Trophoblast cell (in vitro differentiated cells and primary cell): ENCODE data around the gene SGCB.

ENCODE experiments used
- DNase-seq, 2 donors: peaks; one replicate each; pipeline ENCODE4 v3.0.0-alpha.2; 2016
- H2AFZ ChIP-seq: 2 replicates; pipeline ENCODE4 v1.6.1; 2013; ENCODE audit warnings: low read length, moderate library complexity, mild to moderate bottlenecking; ENCODE audit not compliant: insufficient read depth, poor library complexity
- H2AK5ac ChIP-seq: 2 replicates; pipeline ENCODE4 v1.6.1; 2013; ENCODE audit warnings: mild to moderate bottlenecking, low read length
- H2BK120ac ChIP-seq: 2 replicates; pipeline ENCODE4 v1.6.1; 2013; ENCODE audit warnings: low read length, mild to moderate bottlenecking, moderate library complexity; ENCODE audit not compliant: insufficient read depth, poor library complexity
- H2BK12ac ChIP-seq: 2 replicates; pipeline ENCODE4 v1.6.1; 2013; ENCODE audit warnings: mild to moderate bottlenecking, low read length, moderate library complexity
- H2BK5ac ChIP-seq: 2 replicates; pipeline ENCODE4 v1.6.1; 2013; ENCODE audit warnings: low read length, low read depth, moderate library complexity, mild to moderate bottlenecking; ENCODE audit not compliant: poor library complexity
- H3K14ac ChIP-seq: 2 replicates; pipeline ENCODE4 v1.6.1; 2013; ENCODE audit warnings: mild to moderate bottlenecking, low read length
- H3K18ac ChIP-seq: 2 replicates; pipeline ENCODE4 v1.6.1; 2013; ENCODE audit warnings: mild to moderate bottlenecking, low read length
- H3K23ac ChIP-seq: 2 replicates; pipeline ENCODE4 v1.6.1; 2013; ENCODE audit warnings: low read length
- H3K27ac ChIP-seq: 2 replicates; pipeline ENCODE4 v1.5.1; 2013; ENCODE audit warnings: low read depth, mild to moderate bottlenecking, inconsistent platforms, low read length, moderate library complexity
- H3K27me3 ChIP-seq: 2 replicates; pipeline ENCODE4 v1.6.1; 2013; ENCODE audit warnings: inconsistent platforms, mild to moderate bottlenecking, low read length, moderate library complexity; ENCODE audit not compliant: insufficient read depth
- H3K36me3 ChIP-seq, 2 experiments: 1 replicate in 1 of 2; 2 replicates in 1 of 2; pipeline ENCODE4 v1.6.1; 2013; ENCODE audit warnings: low read length in 2 of 2, mild to moderate bottlenecking in 2 of 2, moderate library complexity in 1 of 2; ENCODE audit not compliant: insufficient read depth in 2 of 2, control insufficient read depth in 1 of 2
- H3K4ac ChIP-seq: 2 replicates; pipeline ENCODE4 v1.6.1; 2013; ENCODE audit warnings: low read depth, mild to moderate bottlenecking, low read length, moderate library complexity
- H3K4me1 ChIP-seq, 2 experiments: 1 replicate in 1 of 2; 2 replicates in 1 of 2; pipeline ENCODE4 v1.6.1; 2013; ENCODE audit warnings: low read length in 2 of 2, mild to moderate bottlenecking in 2 of 2, moderate library complexity in 1 of 2; ENCODE audit not compliant: insufficient read depth in 2 of 2, control insufficient read depth in 1 of 2
- H3K4me2 ChIP-seq: 2 replicates; pipeline ENCODE4 v1.6.1; 2013; ENCODE audit warnings: inconsistent platforms, mild to moderate bottlenecking, low read length, moderate library complexity
- H3K4me3 ChIP-seq: 2 replicates; pipeline ENCODE4 v1.5.1; 2013; ENCODE audit warnings: mild to moderate bottlenecking, low read depth, low read length, inconsistent platforms
- H3K79me1 ChIP-seq: one replicate; pipeline ENCODE4 v1.6.1; 2013; ENCODE audit warnings: low read length
- H3K79me2 ChIP-seq: 2 replicates; pipeline ENCODE4 v1.6.1; 2013; ENCODE audit warnings: low read length, mild to moderate bottlenecking; ENCODE audit not compliant: control insufficient read depth, insufficient read depth, poor library complexity
- H3K9ac ChIP-seq: 2 replicates; pipeline ENCODE4 v1.6.1; 2013; ENCODE audit warnings: mild to moderate bottlenecking, low read length
- H3K9me3 ChIP-seq: 2 replicates; pipeline ENCODE4 v1.6.1; 2013; ENCODE audit warnings: low read depth, mild to moderate bottlenecking, control low read depth, inconsistent platforms, low read length; ENCODE audit not compliant: insufficient read depth
- H4K12ac ChIP-seq: 2 replicates; pipeline ENCODE4 v1.6.1; 2013; ENCODE audit warnings: low read depth, mild to moderate bottlenecking, low read length, moderate library complexity
- H4K8ac ChIP-seq: 2 replicates; pipeline ENCODE4 v1.6.1; 2013; ENCODE audit warnings: low read depth, mild to moderate bottlenecking, low read length, moderate library complexity
- H4K91ac ChIP-seq: one replicate; pipeline ENCODE4 v1.6.1; 2013; ENCODE audit warnings: low read depth, mild to moderate bottlenecking, low read length, moderate library complexity
- WGBS: extraction: QIAGEN DNeasy Blood & Tissue Kit; methylation state at CpG from one replicate; pipeline ENCODE4 v1.1.7; 2013; ENCODE audit warnings: missing lambda C conversion rate; ENCODE audit not compliant: insufficient read length, insufficient coverage; ENCODE audit errors: extremely low coverage; 5-methylcytosine and 5-hydroxymethylcytosine counted together

The SGCB gene

DNA sequence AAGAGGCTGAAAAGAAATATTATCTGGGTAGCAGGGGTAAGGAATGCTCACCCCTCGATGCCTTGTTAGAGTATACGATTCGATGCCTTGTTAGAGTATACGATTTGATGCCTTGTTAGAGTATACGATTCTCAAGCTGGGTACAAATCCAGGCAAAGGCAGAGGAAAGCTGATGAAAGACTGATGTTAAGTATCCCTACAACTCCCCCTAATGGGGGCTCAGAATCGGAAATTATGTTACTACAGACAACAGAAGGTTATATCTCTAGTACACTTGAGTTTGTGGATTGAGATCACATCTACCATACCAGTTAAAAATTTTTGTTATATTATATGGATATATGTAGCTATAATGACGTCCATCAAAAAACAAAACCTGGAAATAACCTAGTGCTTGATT lies 22.7 kb downstream of the SGCB start:
- no peak overlapping the region for H3K23ac ChIP-seq
- no peaks in the 10 kb centered on the region for H3K79me2 ChIP-seq
- H2AFZ ChIP-seq: no peak overlapping the region
- no peak overlapping the region for H2BK12ac ChIP-seq
- DNase-seq: no peak
- no peak overlapping the region for H3K14ac ChIP-seq
- H3K27me3 ChIP-seq: no peaks in the 10 kb centered on the region
- no peaks in the 10 kb centered on the region for H3K9me3 ChIP-seq
- no peak overlapping the region for H3K9ac ChIP-seq
- no peak overlapping the region for H3K4ac ChIP-seq
- no peaks in the 10 kb centered on the region for H3K79me1 ChIP-seq
- no peak overlapping the region for H3K4me3 ChIP-seq
- no peak overlapping the region for H3K18ac ChIP-seq
- no peak overlapping the region for H3K27ac ChIP-seq
- H4K8ac ChIP-seq: no peak overlapping the region
- no peak overlapping the region for H4K91ac ChIP-seq
- no peak overlapping the region for H4K12ac ChIP-seq
- no peak overlapping the region for H2AK5ac ChIP-seq
- WGBS: no CpG with 5 or more reads among the region's 7 CpGs
- H3K4me2 ChIP-seq: no peak overlapping the region
- no peaks in the 10 kb centered on the region for H3K4me1 ChIP-seq
- H3K36me3 ChIP-seq: no peaks in the 10 kb centered on the region
- H2BK120ac ChIP-seq: no peak overlapping the region
- no peak overlapping the region for H2BK5ac ChIP-seq

DNA sequence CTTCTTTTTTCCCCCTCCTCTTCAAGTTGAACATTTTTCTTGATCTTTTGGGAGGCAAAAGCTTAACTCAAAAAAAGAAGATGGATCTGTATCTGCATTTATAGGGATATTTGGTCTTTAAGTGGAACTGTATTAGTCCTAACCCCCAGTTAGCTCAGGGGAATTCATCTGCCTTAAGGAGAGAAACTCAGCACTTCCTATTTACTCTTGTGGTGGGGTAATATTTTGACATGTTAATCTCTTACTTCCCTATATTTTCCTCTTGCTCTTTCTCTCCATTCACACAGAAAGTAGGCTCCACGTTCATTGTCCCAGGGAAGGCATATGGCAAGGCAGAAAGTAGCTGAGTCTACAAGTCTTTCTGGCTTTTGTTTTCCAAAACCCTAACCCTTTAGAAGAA lies 23.2 kb downstream of the SGCB start:
- Histone ChIP-seq H2BK12ac (no peak overlapping the region), H3K79me1 (no peaks in the 10 kb centered on the region)
- WGBS: no CpG with 5 or more reads among the region's 1 CpG

DNA sequence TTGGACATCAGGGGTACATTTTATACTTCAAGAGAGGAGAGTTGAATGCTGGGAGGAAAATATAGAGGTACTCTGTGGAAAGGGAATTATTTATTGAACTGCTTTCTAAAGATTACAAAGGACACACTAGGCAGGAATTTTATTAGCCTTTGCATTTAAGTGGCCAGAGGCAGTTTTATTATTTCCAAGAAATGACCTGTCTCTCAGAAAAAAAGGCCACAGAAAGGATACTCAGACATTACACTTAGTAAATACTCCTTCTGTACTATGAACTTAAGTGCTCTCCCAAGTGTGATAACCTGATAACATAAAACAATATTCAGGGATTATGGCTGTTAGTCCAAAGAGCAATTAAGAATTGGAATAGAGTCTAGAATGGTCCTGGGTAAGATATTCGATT lies 25.4 kb downstream of the SGCB start:
- Histone ChIP-seq H2AFZ (no peak overlapping the region), H2AK5ac (no peak overlapping the region), H4K8ac (no peak overlapping the region), H3K23ac (no peak overlapping the region), H2BK12ac (no peak overlapping the region), H4K91ac (no peak overlapping the region), H3K79me1 (no peaks in the 10 kb centered on the region), H3K4ac (no peak overlapping the region), H2BK120ac (no peak overlapping the region), H3K9ac (no peak overlapping the region), H3K36me3 (no peaks in the 10 kb centered on the region), H3K27me3 (no peaks in the 10 kb centered on the region), H3K4me3 (no peak overlapping the region), H3K4me2 (no peak overlapping the region), H4K12ac (no peak overlapping the region), H3K14ac (no peak overlapping the region), H2BK5ac (no peak overlapping the region), H3K27ac (no peak overlapping the region), H3K79me2 (no peaks in the 10 kb centered on the region), H3K4me1 (no peaks in the 10 kb centered on the region), H3K9me3 (no peaks in the 10 kb centered on the region), H3K18ac (no peak overlapping the region)
- no peak for DNase-seq
- no CpG with 5 or more reads among the region's 1 CpG for WGBS

More for the DNA sequence above, 23.2 kb downstream of the SGCB start:
- Histone ChIP-seq H4K8ac (no peak overlapping the region), H2AK5ac (no peak overlapping the region), H2BK5ac (no peak overlapping the region), H3K18ac (no peak overlapping the region), H3K4me1 (no peaks in the 10 kb centered on the region), H3K4me2 (no peak overlapping the region), H3K9me3 (no peaks in the 10 kb centered on the region), H3K36me3 (no peaks in the 10 kb centered on the region), H3K14ac (no peak overlapping the region), H3K79me2 (no peaks in the 10 kb centered on the region), H4K12ac (no peak overlapping the region), H4K91ac (no peak overlapping the region), H3K27me3 (no peaks in the 10 kb centered on the region), H3K27ac (no peak overlapping the region), H2BK120ac (no peak overlapping the region), H2AFZ (no peak overlapping the region), H3K9ac (no peak overlapping the region), H3K4ac (no peak overlapping the region), H3K23ac (no peak overlapping the region), H3K4me3 (no peak overlapping the region)
- no peak for DNase-seq

DNA sequence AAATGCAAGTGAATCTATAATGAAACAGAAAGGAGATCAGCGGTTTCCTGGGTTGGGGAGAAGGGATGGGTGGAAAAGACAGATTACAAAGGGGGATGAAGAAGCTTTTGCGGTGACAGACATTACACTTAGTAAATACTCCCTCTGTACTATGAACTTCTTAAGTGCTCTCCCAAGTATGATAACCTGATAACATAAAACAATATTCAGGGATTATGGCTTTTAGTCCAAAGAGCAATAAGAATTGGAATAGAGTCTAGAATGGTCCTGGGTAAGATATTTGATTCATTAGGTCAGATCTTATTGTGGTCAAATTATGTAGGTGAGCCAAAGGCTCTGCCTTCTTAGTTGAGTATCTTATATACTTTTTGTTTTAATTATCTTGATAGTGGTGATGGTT lies 27.1 kb downstream of the SGCB start:
- Histone ChIP-seq H3K9me3 (no peaks in the 10 kb centered on the region), H3K4ac (no peak overlapping the region), H4K8ac (no peak overlapping the region), H3K79me1 (no peaks in the 10 kb centered on the region), H3K9ac (no peak overlapping the region), H3K4me2 (no peak overlapping the region), H2AFZ (no peak overlapping the region), H2BK120ac (no peak overlapping the region), H3K36me3 (no peaks in the 10 kb centered on the region), H2BK12ac (no peak overlapping the region), H3K18ac (no peak overlapping the region), H3K23ac (no peak overlapping the region), H4K12ac (no peak overlapping the region), H3K27ac (no peak overlapping the region), H3K14ac (no peak overlapping the region), H3K4me1 (no peaks in the 10 kb centered on the region), H2BK5ac (no peak overlapping the region), H2AK5ac (no peak overlapping the region), H4K91ac (no peak overlapping the region), H3K4me3 (no peak overlapping the region), H3K27me3 (no peaks in the 10 kb centered on the region), H3K79me2 (no peaks in the 10 kb centered on the region)
- no peak for DNase-seq
- no CpG with 5 or more reads among the region's 2 CpGs for WGBS
